HG02970 (cell line): ENCODE data around the gene PRSS8.
"Not testable (repeated sequence)": the region's sequence is repeated elsewhere in the genome, so short reads cannot be mapped to it uniquely, and the experiment has no call there.

Experiments
- ATAC-seq: cut with Tn5 transposase; IDR thresholded peaks from one replicate; pipeline ENCODE4 v1.9.1; 2021; ENCODE audit warnings: mild to moderate bottlenecking, moderate library complexity, moderate number of reproducible peaks; ENCODE audit not compliant: unreplicated experiment, low FRiP score

PRSS8 gene

DNA sequence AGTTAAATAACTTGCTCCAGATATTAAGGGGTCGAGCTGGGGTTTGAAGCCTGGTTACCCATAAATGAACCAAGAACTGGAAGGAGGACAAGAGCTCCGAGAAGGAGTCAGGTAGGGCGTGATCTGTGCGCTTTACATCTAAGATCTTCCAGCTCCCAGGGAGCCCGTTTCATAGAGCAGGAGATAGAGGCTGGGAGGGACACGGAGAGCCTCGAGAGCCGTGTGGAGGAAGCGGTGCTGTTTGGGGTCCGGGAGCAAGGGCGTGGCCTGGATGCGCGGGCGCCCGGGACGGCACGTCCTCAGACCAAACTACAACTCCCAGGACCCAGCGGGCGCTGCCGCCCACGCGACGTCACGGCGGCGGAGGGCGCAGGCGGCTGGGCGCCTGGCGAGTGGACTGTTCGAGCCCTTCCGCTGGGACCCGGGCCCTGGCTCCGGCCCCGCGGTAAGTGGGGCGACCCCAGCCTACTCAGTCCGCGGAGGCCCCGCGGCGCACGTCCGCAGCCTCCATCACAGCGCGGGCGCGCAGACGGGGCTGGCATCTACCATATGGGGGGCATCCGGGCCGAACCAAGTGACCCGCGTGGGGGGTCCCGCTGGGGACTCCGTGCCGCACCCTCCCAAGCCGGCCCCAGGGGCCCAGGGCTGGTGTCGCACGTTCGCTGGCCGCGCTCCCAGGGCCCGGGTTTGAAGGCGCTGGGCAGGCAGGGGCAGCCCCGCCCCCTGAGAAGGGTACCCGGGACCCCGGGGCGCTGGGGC, 27.3 kb downstream of the PRSS8 start, which contains the start of gene BCKDK:
Gene BCKDK, plus strand, starts transcription at position 352 of the 759 bp plus-strand sequence. CDS start 838 bp downstream, outside the sequence.
- ATAC-seq: peak; percentile 62

DNA sequence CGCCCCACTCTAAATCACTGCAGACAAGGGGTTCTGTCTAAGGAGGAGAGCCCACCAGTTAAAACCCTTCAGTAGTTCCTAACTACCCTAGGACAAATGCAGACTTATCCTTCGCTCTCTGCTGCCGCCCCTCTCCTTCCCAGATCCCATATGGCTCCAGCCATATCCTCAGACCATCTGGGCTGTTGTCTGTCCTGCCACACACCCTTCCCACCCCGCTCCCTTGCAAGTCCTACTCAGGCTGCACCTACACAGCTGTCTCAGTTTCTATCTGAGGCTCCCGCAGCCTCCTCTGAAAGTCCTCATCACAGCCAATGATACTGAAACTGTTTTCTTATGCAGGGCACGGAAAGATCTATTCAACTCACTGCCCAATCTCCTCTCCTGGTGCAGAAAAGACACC, 28.1 kb downstream of the PRSS8 start:
- no peak for ATAC-seq

DNA sequence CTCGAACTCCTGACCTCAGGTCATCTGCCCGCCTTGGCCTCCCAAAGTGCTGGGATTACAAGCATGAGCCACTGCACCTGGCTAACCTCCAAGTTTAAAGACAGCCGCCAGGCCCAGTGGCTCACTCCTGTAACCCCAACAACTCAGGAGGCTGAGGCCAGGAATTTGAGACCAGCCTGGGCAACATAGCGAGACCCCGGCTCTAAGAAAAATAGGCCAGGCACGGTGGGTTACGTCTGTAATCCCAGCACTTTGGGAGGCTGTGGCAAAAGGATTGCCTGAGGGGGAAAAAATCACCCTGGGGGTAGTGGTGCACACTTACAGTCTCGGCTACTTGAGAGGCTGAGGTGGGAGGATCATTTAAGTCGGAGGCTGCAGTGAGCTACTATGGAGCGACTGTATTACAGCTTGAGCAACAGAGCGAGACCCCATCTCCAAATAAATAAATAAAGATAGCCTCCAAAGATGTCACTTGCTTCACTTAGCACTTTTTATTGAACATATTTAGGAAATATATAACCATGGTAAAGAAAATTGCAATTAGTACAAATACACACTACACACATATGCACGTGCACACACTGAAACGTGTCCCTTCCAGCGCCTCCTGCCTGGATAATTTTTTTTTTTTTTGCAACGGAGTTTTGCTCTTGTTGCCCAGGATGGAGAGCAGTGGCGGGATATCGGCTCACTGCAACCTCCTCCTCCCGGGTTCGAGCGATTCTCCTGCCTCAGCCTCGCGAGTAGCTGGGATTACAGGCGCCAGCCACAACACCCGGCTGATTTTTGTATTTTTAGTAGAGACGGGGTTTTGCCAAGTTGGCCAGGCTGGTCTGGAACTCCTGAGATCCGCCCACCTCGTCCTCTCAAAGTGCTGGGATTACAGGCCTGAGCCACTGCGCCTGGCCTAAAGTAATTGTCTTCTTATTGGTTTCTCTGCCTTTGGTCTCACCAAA, 28.7 kb downstream of the PRSS8 start:
- ATAC-seq: no peak

DNA sequence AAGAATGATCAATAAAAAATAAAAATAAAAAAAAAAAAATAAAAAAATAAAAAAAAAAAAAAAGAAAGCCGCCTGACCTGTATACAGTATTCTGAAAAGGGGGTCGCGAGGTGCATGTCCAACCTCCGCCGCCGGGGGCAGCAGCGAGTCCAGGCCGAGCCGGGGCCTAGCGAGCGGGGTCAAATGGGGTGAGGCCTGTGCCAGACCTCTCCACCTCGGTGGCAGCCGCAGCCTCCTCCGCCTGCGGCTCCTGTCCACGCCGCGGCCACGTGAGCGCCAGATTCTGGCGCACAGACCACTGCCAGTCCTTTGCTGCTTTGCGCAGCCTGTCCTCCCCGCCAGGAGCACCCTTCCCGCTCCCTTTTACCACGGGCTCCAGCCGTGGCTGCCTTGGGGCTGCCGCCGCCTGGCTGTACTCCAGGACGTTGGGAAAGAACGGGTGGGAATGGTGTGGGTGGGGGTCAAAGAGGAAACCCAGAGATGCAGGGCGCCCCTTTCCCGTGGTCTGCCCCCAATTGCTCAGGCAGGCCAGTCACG, 29.8 kb downstream of the PRSS8 start:
- ATAC-seq: no peak

DNA sequence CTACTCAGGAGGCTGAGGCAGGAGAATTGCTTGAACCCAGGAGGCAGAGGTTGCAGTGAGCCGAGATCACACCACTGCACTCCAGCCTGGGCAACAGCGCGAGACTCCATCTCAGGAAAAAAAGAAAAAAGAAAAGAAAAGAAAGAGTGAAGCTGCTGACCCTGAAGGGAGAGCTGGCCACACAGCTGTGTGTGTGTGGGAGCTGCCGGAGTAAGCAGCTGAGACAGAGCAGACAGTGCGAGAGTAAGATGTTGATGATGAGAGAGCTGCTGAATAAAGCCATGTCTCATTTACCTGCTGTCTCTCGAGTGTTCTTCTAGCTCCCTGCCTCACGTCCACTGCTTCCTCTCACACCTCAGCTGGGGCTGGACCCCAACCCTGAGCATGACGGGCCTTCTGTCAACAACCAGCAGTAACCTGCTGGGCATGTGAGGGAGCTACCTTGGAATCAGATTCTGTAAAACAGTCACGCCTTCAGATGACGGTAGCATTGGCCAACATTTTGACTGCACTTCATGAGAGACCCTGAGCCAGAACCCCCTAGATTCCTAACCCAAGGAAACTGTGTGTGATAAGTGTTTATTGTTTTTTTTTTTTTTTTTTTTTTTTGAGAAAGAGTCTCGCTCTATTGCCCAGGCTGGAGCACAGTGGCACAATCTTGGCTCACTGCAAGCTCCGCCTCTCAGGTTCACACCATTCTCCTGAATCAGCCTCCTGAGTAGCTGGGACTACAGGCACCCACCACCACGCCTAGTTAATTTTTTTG, 34.5 kb downstream of the PRSS8 start:
- not testable (repeated sequence) for ATAC-seq

DNA sequence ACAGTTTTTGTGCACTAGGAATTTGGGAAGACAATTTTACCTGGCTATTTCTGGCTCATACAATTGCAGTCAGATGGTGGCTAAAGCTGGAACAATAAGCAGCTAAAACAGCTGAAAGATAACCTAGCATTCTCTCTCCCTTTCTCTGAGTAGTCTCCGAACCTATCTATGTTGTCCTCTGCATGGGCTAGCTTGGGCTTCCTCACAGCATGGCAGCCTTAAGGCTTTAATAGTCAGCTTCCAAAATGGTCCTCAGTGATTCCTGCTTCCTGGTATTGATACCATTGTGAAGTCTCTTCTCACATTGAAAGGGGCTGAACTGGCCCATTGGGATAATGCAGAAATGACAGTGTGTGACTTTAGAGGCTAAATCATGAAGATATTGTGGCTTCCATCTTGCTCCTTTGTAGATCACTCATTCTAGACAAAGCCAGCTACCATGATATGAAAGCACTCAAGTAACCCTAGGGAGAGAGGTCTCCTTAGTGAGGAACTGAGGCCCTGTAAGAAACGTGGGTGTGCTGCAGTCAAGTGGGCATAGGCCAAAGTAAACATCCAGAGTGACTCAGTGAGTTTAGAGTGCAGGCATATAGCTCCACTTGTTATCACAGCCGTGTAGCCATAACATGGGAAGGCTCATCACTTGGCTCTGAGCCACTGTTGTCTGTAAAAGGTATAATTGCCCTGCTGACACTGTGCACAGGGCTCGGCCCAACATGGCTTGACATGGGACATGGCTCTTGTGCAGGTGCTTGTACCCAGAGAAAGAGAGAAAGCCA, 35.5 kb downstream of the PRSS8 start:
- no peak for ATAC-seq

DNA sequence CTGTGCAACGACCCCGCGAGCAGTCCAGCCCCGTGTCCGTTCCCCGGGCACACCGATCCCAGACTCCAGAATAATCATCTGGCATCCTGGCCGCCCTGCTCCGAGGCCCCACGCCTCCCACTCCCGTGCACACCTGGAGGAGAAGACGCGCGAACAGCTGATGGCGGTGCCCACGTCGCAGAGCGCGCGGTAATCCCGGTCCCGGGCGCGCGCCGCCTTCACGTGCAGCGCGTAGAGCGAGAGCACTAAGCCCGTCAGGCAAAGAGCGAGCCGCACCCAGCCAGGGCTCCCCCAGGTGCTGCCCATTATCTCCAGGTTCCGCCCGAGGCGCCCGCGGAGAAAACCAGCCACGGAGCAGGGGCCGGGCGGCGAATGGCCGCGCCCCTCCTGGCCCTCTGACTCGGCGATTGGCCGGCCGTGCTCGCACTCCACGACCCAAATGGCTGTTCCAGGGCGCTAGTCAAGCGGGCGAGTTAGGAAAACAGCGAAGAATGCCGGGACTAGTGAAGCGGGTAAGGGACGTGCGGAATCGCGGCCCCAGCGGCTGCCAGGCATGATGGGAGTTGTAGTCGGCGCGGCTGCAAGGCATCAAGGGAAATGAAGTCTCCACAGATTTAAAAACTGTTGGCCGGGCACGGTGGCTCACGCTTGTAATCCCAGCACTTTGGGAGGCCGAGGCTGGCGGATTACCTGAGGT, 41.0 kb downstream of the PRSS8 start, which contains the start of gene VKORC1:
Gene VKORC1, minus strand, starts transcription at position 374 of the 697 bp plus-strand sequence. Its CDS starts 68 bp downstream, at position 306.
- ATAC-seq: peak; percentile 69

DNA sequence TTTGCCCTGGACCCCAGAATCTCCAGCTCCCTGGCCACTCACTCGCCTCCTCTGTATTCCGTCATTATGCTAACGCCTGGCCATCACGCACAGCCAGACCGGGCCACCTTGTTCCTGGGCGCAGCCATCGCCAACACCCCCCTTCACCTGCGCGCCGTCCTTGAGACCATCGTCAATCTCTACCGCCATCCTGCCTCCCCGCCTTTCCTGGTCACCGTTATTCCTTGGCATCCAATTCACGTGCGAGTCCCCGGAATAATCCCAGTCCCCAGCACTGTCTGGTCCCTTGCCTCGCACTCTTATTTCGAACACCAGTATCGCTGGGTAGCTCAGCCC, 41.5 kb downstream of the PRSS8 start:
- ATAC-seq: no peak

DNA sequence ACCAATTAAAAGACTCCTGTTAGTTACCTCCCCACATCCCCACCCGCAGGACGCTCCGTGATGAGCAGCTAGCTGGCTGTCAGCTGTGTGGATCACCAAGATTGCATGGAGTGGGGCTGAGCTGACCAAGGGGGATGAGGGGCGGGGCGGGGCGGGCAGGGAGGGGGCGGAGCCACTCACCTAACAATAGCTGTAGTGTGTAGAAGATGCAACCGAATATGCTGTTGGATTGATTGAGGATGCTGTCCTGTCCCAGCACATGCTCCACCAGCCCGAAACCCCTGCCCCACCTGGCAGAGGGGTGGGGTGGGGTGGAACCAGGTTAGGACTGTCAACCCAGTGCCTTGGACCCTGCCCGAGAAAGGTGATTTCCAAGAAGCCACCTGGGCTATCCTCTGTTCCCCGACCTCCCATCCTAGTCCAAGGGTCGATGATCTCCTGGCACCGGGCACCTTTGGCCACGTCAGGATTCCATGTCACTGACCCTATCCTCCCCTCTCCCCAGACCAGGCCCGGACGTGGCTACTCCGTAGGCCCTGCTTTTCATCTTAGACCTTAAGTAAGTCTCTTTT, 42.3 kb downstream of the PRSS8 start:
- no peak for ATAC-seq

DNA sequence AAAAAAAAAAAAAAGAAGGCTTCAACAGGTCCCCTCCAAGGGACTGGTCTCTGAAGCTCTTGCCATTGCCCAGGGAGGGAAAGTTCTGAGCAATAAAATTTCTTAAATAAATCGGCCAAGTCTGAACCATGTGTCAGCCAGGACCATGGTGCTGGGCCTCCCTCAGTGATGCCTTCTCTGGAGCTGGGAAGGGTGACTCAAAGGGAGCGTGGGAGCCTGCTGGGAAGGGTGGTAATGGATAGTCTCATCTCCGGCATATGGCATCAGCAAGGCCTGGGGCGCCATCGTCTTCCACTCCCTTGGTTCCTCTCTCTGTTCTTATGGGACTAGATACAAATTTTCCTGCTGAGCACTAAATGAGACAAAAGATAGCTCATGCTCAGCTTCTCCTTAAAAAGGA, 43.2 kb downstream of the PRSS8 start:
- no peak for ATAC-seq

DNA sequence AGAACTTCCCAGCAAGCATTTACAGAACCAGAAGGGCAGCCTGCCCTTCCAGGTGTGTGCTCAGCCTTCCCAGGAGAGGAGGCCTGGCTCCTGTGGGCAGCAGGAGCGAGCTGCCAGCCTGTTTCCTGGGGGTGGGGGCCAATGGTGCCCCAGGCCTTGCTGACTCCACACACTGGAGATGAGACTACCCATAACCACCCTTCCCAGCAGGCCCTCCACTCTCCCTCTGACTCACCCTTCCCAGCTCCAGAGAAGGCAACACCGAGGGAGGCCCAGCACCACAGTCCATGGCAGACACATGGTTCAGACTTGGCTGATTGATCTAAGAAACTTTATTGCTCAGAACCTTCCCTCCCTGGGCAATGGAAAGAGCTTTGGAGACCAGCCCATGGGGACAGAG, 45.0 kb downstream of the PRSS8 start:
- no peak for ATAC-seq

DNA sequence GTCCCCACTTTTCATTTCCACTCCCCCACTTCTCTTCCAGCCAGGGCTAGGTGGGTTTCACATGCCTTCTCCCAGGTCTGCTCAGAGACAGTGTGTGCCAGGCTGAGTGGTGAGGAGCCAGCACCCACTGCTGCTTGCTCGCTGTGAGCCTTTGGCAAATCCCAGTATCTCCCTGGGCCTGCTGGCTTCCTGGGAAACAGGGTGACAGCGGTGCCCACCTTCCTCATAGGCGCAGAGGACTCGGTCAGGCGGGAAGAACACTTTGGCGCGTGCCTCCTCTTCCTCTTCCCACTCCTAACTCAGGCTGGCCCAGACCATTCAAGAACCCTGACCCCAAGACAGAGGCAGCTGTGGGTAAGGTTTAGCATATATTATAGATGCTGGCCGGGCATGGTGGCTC, 46.3 kb downstream of the PRSS8 start:
- no peak for ATAC-seq

DNA sequence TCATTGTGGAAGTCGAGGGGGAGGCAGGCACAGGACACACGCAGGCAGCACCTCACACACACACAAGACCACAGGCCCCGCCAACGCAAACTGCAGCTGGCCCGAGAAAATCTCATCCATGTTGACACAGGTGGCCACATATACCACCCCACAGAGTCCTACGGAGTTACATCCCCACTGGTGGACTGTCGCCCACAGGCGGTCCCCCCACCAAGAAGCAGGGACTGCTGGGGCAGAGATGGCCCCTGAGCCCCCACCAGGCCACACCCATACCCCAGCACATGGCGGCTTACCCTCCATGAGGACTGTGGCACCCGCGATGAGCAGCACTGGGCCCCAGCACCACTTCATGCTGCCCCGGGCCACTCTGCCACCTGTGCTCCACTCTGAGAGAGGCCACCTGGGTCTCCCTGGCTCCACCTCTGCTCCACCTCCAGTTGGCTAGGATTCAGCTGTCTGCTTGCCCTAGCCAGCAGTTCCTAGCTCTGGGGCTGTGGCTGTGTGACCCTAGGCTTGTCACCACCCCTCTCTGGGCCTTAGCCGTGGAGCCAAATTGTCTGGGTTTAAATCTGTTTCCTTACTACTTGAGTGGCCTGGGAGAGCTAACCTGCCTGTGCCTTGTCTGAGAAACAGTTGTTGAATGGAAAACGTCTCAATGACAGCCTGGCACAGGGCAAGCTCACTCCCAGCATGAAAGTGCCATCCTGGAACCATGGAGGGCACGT, 46.9 kb downstream of the PRSS8 start, which contains the start of gene PRSS53:
Gene PRSS53, minus strand, starts transcription at position 485 of the 725 bp plus-strand sequence. Its CDS starts 134 bp downstream, at position 351.
- no peak for ATAC-seq

DNA sequence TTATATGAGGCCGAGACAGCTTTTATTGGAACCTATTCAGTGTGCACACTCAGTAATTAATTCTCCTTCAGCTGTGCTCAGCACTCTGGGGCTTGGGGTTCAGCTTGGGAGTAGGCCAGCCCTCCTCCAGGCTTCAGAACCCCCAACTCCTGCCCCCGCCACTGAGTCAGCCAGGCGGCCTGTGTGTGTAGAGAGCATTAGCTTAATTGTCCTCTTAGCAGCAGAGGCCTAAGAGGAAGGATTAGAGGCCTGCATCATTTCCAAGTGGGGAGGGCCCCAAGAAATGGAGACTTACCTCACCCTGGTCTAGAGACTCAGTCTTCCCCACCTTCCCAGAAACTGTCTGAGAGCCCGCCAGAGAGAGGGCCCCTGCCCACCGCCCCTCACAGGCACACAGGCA, 47.6 kb downstream of the PRSS8 start:
- ATAC-seq: no peak

DNA sequence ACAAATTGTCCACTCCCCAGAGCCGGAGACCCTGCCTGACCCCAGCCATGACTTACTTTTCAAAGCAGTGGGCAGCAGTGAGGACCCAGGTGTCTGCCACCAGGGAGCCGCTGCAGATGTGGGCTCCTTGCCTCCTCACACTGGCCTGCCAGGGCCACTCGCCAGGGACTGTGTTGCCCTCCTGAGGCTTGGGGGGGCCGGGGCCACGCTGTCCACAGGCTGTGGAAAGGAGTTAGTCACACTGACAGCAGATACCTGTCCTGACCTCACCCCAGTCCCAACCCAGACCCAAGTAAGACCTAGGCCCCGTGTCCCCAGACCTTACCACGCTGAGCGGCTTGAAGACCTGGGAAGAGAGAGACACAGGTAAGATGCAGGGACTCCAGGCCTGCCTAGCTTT, 48.0 kb downstream of the PRSS8 start:
- no peak for ATAC-seq

DNA sequence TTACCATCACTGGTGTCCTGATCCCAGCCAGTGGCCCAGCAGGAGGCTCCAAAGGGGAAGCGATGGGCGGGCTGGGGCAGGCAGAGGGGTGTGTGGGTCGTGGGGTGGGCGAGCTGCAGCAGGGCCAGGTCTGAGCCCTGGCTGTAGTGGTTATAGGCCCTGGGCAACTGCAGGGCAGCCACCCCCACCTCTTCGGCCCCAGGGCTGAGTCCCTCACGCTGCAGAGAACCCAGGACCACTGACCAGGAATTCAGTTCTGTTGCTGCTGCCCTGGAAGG, 49.0 kb downstream of the PRSS8 start:
- ATAC-seq: no peak

DNA sequence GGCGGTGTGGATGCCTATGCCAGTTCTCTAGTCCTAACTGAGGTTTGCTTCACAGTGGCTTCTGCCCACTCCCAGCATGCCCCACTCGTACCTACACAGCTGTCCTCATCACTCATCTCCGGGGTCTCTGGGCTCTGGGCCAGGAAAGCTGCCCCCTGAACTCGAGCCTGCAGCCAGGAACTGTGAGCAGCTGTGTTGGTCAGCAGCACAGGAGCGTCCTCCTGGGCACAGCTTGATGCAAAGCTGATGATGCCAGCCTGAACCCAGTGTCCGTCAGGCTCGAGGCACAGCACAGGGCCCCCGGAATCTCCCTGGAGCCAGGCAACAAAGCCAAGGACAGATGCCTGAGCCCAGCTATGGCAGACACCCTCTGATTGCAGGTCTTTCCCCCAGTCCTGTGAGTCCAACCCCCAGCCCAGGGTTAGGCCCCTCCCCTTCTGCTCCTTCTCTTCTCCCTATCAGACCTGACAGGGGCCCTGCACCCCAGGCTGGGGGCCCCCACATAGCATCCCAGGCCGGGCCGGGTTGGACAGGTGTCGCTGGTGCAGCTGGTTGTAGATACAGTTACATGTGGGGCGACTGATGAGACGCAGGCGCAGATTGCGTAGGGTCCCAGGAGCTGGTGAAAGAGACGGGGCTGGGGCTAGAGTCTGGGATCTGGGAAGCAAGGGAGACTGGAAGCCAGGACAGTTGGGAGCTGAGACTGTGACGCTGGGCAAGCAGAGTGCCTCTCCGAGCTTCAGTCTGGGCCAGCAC, 49.5 kb downstream of the PRSS8 start:
- no peak for ATAC-seq
